Right hindlimb (tissue), 1 donor: ENCODE measurements around the gene SLC9A7.

Experiments used
- DNase-seq: peaks from one replicate; pipeline ENCODE4 v3.0.0-alpha.2; 2018

Gene SLC9A7

GRCh38 chrX:46597771-46598170, 161.1 kb downstream of the SLC9A7 start:
- DNase-seq = no peak

GRCh38 chrX:46597208-46597607, 161.7 kb downstream of the SLC9A7 start:
- DNase-seq = no peak

- DNase-seq = no peak
Observed at GRCh38 chrX:46595084-46595483, 163.8 kb downstream of the SLC9A7 start.

- DNase-seq = no peak
Observed at GRCh38 chrX:46589977-46590723, 168.8 kb downstream of the SLC9A7 start.

- peak; percentile 36 for DNase-seq
Observed at GRCh38 chrX:46588263-46588662, 170.7 kb downstream of the SLC9A7 start.

- peak; percentile 29 for DNase-seq
Observed at GRCh38 chrX:46587753-46588171, 171.2 kb downstream of the SLC9A7 start.

- DNase-seq = no peak
Observed at GRCh38 chrX:46587158-46587557, 171.8 kb downstream of the SLC9A7 start.

GRCh38 chrX:46584736-46585135, 174.2 kb downstream of the SLC9A7 start:
- DNase-seq = no peak

GRCh38 chrX:46582966-46583365, 176.0 kb downstream of the SLC9A7 start:
- no peak for DNase-seq

GRCh38 chrX:46582325-46582724, 176.6 kb downstream of the SLC9A7 start:
- DNase-seq = no peak

GRCh38 chrX:46580613-46581012, 178.3 kb downstream of the SLC9A7 start:
- DNase-seq = no peak

- DNase-seq = no peak
Observed at GRCh38 chrX:46579250-46579649, 179.7 kb downstream of the SLC9A7 start.

GRCh38 chrX:46577221-46578005, 181.5 kb downstream of the SLC9A7 start:
- no peak for DNase-seq

- peak; percentile 25 for DNase-seq
Observed at GRCh38 chrX:46576458-46576857, 182.5 kb downstream of the SLC9A7 start.

- no peak for DNase-seq
Observed at GRCh38 chrX:46575991-46576392, 182.9 kb downstream of the SLC9A7 start.

- DNase-seq = no peak
Observed at GRCh38 chrX:46575586-46575985, 183.3 kb downstream of the SLC9A7 start.

GRCh38 chrX:46574774-46575381, 184.0 kb downstream of the SLC9A7 start:
- DNase-seq = no peak

- peak; percentile 47 for DNase-seq
Observed at GRCh38 chrX:46573892-46574773, 184.8 kb downstream of the SLC9A7 start.

GRCh38 chrX:46573331-46573891, 185.5 kb downstream of the SLC9A7 start, which contains the start of gene CHST7:
TSS of gene CHST7 (plus strand) at chrX:46573765. CDS start at chrX:46573932, 167 bp downstream.
- peak; percentile 69 for DNase-seq

- no peak for DNase-seq
Observed at GRCh38 chrX:46572340-46572936, 186.5 kb downstream of the SLC9A7 start.

- no peak for DNase-seq
Observed at GRCh38 chrX:46571423-46572339, 187.2 kb downstream of the SLC9A7 start.
